CD8-positive, alpha-beta memory T cell (primary cell): ENCODE measurements around the gene TIGD3. TPM values are rescaled to one million over a fixed set of nuclear protein-coding genes. Genes with fewer than 3 reads are reported as not detected.

Experiments
- CTCF ChIA-PET: fragments of 350-600 bp; sonication (Branson Sonifier 250); formaldehyde crosslinking; loops from one replicate; lab custom pipeline; 2021; ENCODE audit warnings: antibody characterized with exemption; lab: Charles Lee
- POLR2A ChIA-PET: fragments of 350-600 bp; sonication (Branson Sonifier 250); formaldehyde crosslinking; loops from one replicate; lab custom pipeline; 2021; ENCODE audit warnings: antibody characterized with exemption; lab: Charles Lee
- DNase-seq, 5 donors: peaks; one replicate each; pipeline versions ENCODE4 v3.0.0 to v3.0.0-alpha.2; 2020 to 2022; ENCODE audit warnings: mixed read lengths in 1 of 5
- H3K27ac ChIP-seq: one replicate; pipeline ENCODE4 v1.7.0; 2013; ENCODE audit warnings: low read depth, mild to moderate bottlenecking, low read length, moderate library complexity
- H3K27me3 ChIP-seq: 2 replicates; pipeline ENCODE4 v1.7.0; 2013; ENCODE audit warnings: low read length, mild to moderate bottlenecking; ENCODE audit not compliant: insufficient read depth, poor library complexity, severe bottlenecking
- H3K36me3 ChIP-seq: 2 replicates; pipeline ENCODE4 v1.7.0; 2013; ENCODE audit warnings: mild to moderate bottlenecking, low read length, moderate library complexity; ENCODE audit not compliant: insufficient read depth
- H3K4me1 ChIP-seq: 2 replicates; pipeline ENCODE4 v1.7.0; 2013; ENCODE audit warnings: mild to moderate bottlenecking, low read length, moderate library complexity; ENCODE audit not compliant: insufficient read depth
- H3K4me3 ChIP-seq: 2 replicates; pipeline ENCODE4 v1.7.0; 2013; ENCODE audit warnings: mild to moderate bottlenecking, low read length
- H3K9me3 ChIP-seq: 2 replicates; pipeline ENCODE4 v1.7.0; 2013; ENCODE audit warnings: mild to moderate bottlenecking, low read length
- H3K27ac Mint-ChIP-seq, 8 donors: one replicate each; pipeline ENCODE4 v1.8.0; 2020 to 2021; ENCODE audit warnings: mixed read lengths in 8 of 8, mild to moderate bottlenecking in 6 of 8, inconsistent platforms in 3 of 8, moderate library complexity in 3 of 8
- H3K27me3 Mint-ChIP-seq, 2 donors: one replicate each; pipeline ENCODE4 v1.8.0; 2020 to 2021; ENCODE audit warnings: mixed read lengths in 2 of 2, mild to moderate bottlenecking in 1 of 2, moderate library complexity in 1 of 2
- H3K36me3 Mint-ChIP-seq, 3 donors: one replicate each; pipeline ENCODE4 v1.8.0; 2020 to 2021; ENCODE audit warnings: mixed read lengths in 3 of 3, inconsistent platforms in 1 of 3, mild to moderate bottlenecking in 1 of 3
- H3K4me1 Mint-ChIP-seq, 3 donors: one replicate each; pipeline ENCODE4 v1.8.0; 2020 to 2021; ENCODE audit warnings: mixed read lengths in 3 of 3, inconsistent platforms in 1 of 3, mild to moderate bottlenecking in 1 of 3
- H3K4me3 Mint-ChIP-seq, 7 donors: one replicate each; pipeline ENCODE4 v1.8.0; 2020 to 2021; ENCODE audit warnings: mixed read lengths in 7 of 7, mild to moderate bottlenecking in 6 of 7, moderate library complexity in 4 of 7, inconsistent platforms in 2 of 7
- H3K9me3 Mint-ChIP-seq, 5 donors: one replicate each; pipeline ENCODE4 v1.8.0; 2020 to 2022; ENCODE audit warnings: mixed read lengths in 5 of 5, mild to moderate bottlenecking in 3 of 5, moderate library complexity in 2 of 5, inconsistent platforms in 1 of 5
- polyA plus RNA-seq: library from polyadenylated mRNA; unstranded; fragments of 300-500 nt; fragmentation: Illumina TruSeq; gene quantifications from one replicate; pipeline ENCODE4 v1.2.3, GENCODE V29; 2021
- total RNA-seq, 2 experiments: library from RNA; stranded (reverse); gene quantifications; one replicate each; pipeline ENCODE4 v1.2.3, GENCODE V29; 2021

TIGD3 gene
- total and polyA plus RNA-seq, 3 experiments from 2014 or later: 0.59 to 1.2 (median 0.91) TPM

GRCh38 chr11:65386307-65387140 is 32.0 kb downstream of the TIGD3 start, which contains the start of gene FRMD8:
Gene FRMD8, plus strand, starts transcription at chr11:65386637. Its CDS starts 400 bp downstream, at chr11:65387037.
- H3K4me3 ChIP-seq: peak within 1 kb of the TSS; percentile 78
- H3K9me3 ChIP-seq: no peaks in the 10 kb centered on the region
- H3K36me3 ChIP-seq: no peaks in the 10 kb centered on the region
- CTCF ChIA-PET: interaction anchor here (1.1 to 2.8 kb wide), 6 partner anchors 12 to 124 kb away, joined by 3 to 6 read pairs (median 5); no protein-coding TSS in a partner anchor
- H3K4me1 ChIP-seq: peaks cover 83% of the 10 kb centered on the region
- Mint-ChIP-seq H3K4me1 (peaks cover 69 to 90% (median 71%) of the 10 kb centered on the region in 3 donors), H3K4me3 (peak within 1 kb of the TSS; percentile 89 to 94 (median 90)), H3K36me3 (peaks cover 0 to 31% (median 0%) of the 10 kb centered on the region in 3 donors), H3K9me3 (no peaks in the 10 kb centered on the region), H3K27ac (peak within 1 kb of the TSS; percentile 97 to 100 (median 99)), H3K27me3 (no peaks in the 10 kb centered on the region)
- POLR2A ChIA-PET: interaction anchor here (0.6 to 2.6 kb wide), 7 partner anchors 30 to 115 kb away, joined by 3 to 31 read pairs (median 10); partner anchors contain the start of genes MALAT1 and NEAT1
- DNase-seq: peak; percentile 87 to 94 (median 88)
- H3K27me3 ChIP-seq: no peaks in the 10 kb centered on the region
- H3K27ac ChIP-seq: peak within 1 kb of the TSS; percentile 89

- Mint-ChIP-seq H3K36me3 (peaks cover 0 to 50% (median 0%) of the 10 kb centered on the region in 3 donors), H3K9me3 (no peaks in the 10 kb centered on the region), H3K4me1 (peaks cover 55 to 79% (median 55%) of the 10 kb centered on the region in 3 donors), H3K27ac (peak overlapping the region; percentile 30 to 93 (median 82)), H3K4me3 (peak overlapping the region; percentile 60 to 90 (median 79)), H3K27me3 (peaks cover 0 to 2% of the 10 kb centered on the region in 2 donors)
- no peak for DNase-seq
- H3K27me3 ChIP-seq: no peaks in the 10 kb centered on the region
- no peak overlapping the region for H3K27ac ChIP-seq
- peaks cover 4% of the 10 kb centered on the region for H3K36me3 ChIP-seq
- ChIA-PET POLR2A (interaction anchor here (0.9 to 2.6 kb wide), 3 partner anchors 10 to 121 kb away, joined by 3 to 13 read pairs (median 4); no protein-coding TSS in a partner anchor), CTCF (interaction anchor here (0.9 to 2.8 kb wide), 4 partner anchors 28 to 122 kb away, joined by 3 to 6 read pairs (median 4); no protein-coding TSS in a partner anchor)
- peaks cover 67% of the 10 kb centered on the region for H3K4me1 ChIP-seq
- H3K9me3 ChIP-seq: no peaks in the 10 kb centered on the region
- no peak overlapping the region for H3K4me3 ChIP-seq
Observed at GRCh38 chr11:65388731-65389130, 34.2 kb downstream of the TIGD3 start.

GRCh38 chr11:65389294-65389980 is 34.9 kb downstream of the TIGD3 start:
- peak overlapping the region; percentile 46 to 93 (median 57) for H3K27ac Mint-ChIP-seq

GRCh38 chr11:65390099-65390941 is 35.8 kb downstream of the TIGD3 start:
- peak overlapping the region in 4 of 7 donors; percentile 8 to 66 (median 48) for H3K4me3 Mint-ChIP-seq
- H3K9me3 Mint-ChIP-seq: no peaks in the 10 kb centered on the region
- no peak overlapping the region for H3K4me3 ChIP-seq
- CTCF ChIA-PET: interaction anchor here (1.1 to 1.5 kb wide), 2 partner anchors 107 to 117 kb away, joined by 3 read pairs; no protein-coding TSS in a partner anchor
- H3K27ac ChIP-seq: no peak overlapping the region
- H3K36me3 ChIP-seq: peaks cover 4% of the 10 kb centered on the region
- H3K27me3 ChIP-seq: no peaks in the 10 kb centered on the region
- peaks cover 0 to 64% (median 0%) of the 10 kb centered on the region in 3 donors for H3K36me3 Mint-ChIP-seq
- POLR2A ChIA-PET: interaction anchor here (0.6 to 0.9 kb wide), 5 partner anchors 10 to 108 kb away, joined by 3 to 6 read pairs (median 3); partner anchors contain the start of gene MALAT1
- peak overlapping the region in 6 of 8 donors; percentile 19 to 88 (median 48) for H3K27ac Mint-ChIP-seq
- H3K9me3 ChIP-seq: no peaks in the 10 kb centered on the region
- peaks cover 51% of the 10 kb centered on the region for H3K4me1 ChIP-seq
- peaks cover 0 to 2% of the 10 kb centered on the region in 2 donors for H3K27me3 Mint-ChIP-seq
- DNase-seq: no peak
- peaks cover 39 to 63% (median 39%) of the 10 kb centered on the region in 3 donors for H3K4me1 Mint-ChIP-seq

More at GRCh38 chr11:65389294-65389980, 34.9 kb downstream of the TIGD3 start:
- H3K27me3 Mint-ChIP-seq: peaks cover 0 to 2% of the 10 kb centered on the region in 2 donors
- H3K4me3 Mint-ChIP-seq: peak overlapping the region in 6 of 7 donors; percentile 24 to 90 (median 60)
- ChIA-PET POLR2A (interaction anchor here (0.6 to 1.0 kb wide), 3 partner anchors 11 to 120 kb away, joined by 3 to 4 read pairs (median 3); no protein-coding TSS in a partner anchor), CTCF (interaction anchor here (1.1 to 1.5 kb wide), 2 partner anchors 108 to 118 kb away, joined by 3 read pairs; no protein-coding TSS in a partner anchor)
- peaks cover 4% of the 10 kb centered on the region for H3K36me3 ChIP-seq
- peaks cover 48 to 72% (median 48%) of the 10 kb centered on the region in 3 donors for H3K4me1 Mint-ChIP-seq
- H3K4me3 ChIP-seq: no peak overlapping the region
- H3K9me3 Mint-ChIP-seq: no peaks in the 10 kb centered on the region
- H3K27me3 ChIP-seq: no peaks in the 10 kb centered on the region
- peaks cover 60% of the 10 kb centered on the region for H3K4me1 ChIP-seq
- H3K9me3 ChIP-seq: no peaks in the 10 kb centered on the region
- peaks cover 0 to 56% (median 0%) of the 10 kb centered on the region in 3 donors for H3K36me3 Mint-ChIP-seq
- no peak for DNase-seq
- H3K27ac ChIP-seq: no peak overlapping the region

- peaks cover 32 to 58% (median 34%) of the 10 kb centered on the region in 3 donors for H3K4me1 Mint-ChIP-seq
- no peaks in the 10 kb centered on the region for H3K9me3 Mint-ChIP-seq
- CTCF ChIA-PET: interaction anchor here (1.5 kb wide), 1 partner anchor 116 kb away, joined by 3 read pairs; no protein-coding TSS in a partner anchor
Observed at GRCh38 chr11:65390996-65391395, 36.4 kb downstream of the TIGD3 start.

GRCh38 chr11:65392186-65392829 is 37.8 kb downstream of the TIGD3 start:
- no peak overlapping the region for H3K4me3 ChIP-seq
- ChIA-PET CTCF (no interaction called here), POLR2A (no interaction called here)
- peaks cover 23 to 50% (median 26%) of the 10 kb centered on the region in 3 donors for H3K4me1 Mint-ChIP-seq
- H3K36me3 Mint-ChIP-seq: peaks cover 1 to 76% (median 3%) of the 10 kb centered on the region in 3 donors
- H3K9me3 ChIP-seq: no peaks in the 10 kb centered on the region
- peak overlapping the region in 4 of 8 donors; percentile 23 to 64 (median 56) for H3K27ac Mint-ChIP-seq
- peaks cover 0 to 2% of the 10 kb centered on the region in 2 donors for H3K27me3 Mint-ChIP-seq
- peaks cover 38% of the 10 kb centered on the region for H3K4me1 ChIP-seq
- H3K36me3 ChIP-seq: peaks cover 4% of the 10 kb centered on the region
- DNase-seq: no peak
- no peaks in the 10 kb centered on the region for H3K27me3 ChIP-seq
- H3K27ac ChIP-seq: no peak overlapping the region
- H3K4me3 Mint-ChIP-seq: peak overlapping the region in 1 of 7 donors; percentile 65
- H3K9me3 Mint-ChIP-seq: no peaks in the 10 kb centered on the region

More at GRCh38 chr11:65390996-65391395, 36.4 kb downstream of the TIGD3 start:
- peaks cover 4% of the 10 kb centered on the region for H3K36me3 ChIP-seq
- peaks cover 45% of the 10 kb centered on the region for H3K4me1 ChIP-seq
- no peaks in the 10 kb centered on the region for H3K9me3 ChIP-seq
- POLR2A ChIA-PET: interaction anchor here (0.6 to 0.9 kb wide), 4 partner anchors 11 to 108 kb away, joined by 3 to 6 read pairs (median 4); partner anchors contain the start of gene MALAT1
- H3K36me3 Mint-ChIP-seq: peaks cover 0 to 70% (median 0%) of the 10 kb centered on the region in 3 donors
- H3K4me3 Mint-ChIP-seq: peak overlapping the region in 1 of 7 donors; percentile 66
- peak overlapping the region in 2 of 8 donors; percentile 74 to 88 for H3K27ac Mint-ChIP-seq
- no peak for DNase-seq
- no peak overlapping the region for H3K27ac ChIP-seq
- peaks cover 0 to 2% of the 10 kb centered on the region in 2 donors for H3K27me3 Mint-ChIP-seq
- H3K27me3 ChIP-seq: no peaks in the 10 kb centered on the region
- no peak overlapping the region for H3K4me3 ChIP-seq
